Subcutaneous abdominal adipose tissue (tissue), 5 donors: ENCODE data around the gene SVOP.

Experiments used
- H3K27ac ChIP-seq: one replicate; pipeline ENCODE4 v1.7.0; 2013; ENCODE audit warnings: low read depth, mild to moderate bottlenecking, inconsistent platforms, low read length, moderate library complexity
- H3K27me3 ChIP-seq, 5 donors: one replicate each; pipeline ENCODE4 v1.7.0; 2013; ENCODE audit warnings: low read length in 5 of 5, inconsistent platforms in 1 of 5; ENCODE audit not compliant: control insufficient read depth in 5 of 5, insufficient read depth in 4 of 5
- H3K36me3 ChIP-seq, 5 donors: one replicate each; pipeline ENCODE4 v1.7.0; 2013; ENCODE audit warnings: low read length in 5 of 5; ENCODE audit not compliant: control insufficient read depth in 5 of 5, insufficient read depth in 5 of 5
- H3K4me1 ChIP-seq, 5 donors: one replicate each; pipeline ENCODE4 v1.7.0; 2013; ENCODE audit warnings: low read length in 5 of 5, mild to moderate bottlenecking in 3 of 5, moderate library complexity in 1 of 5; ENCODE audit not compliant: control insufficient read depth in 5 of 5, insufficient read depth in 5 of 5
- H3K4me3 ChIP-seq, 5 donors: one replicate each; pipeline ENCODE4 v1.7.0; 2013; ENCODE audit warnings: low read length in 5 of 5, low read depth in 1 of 5
- H3K9ac ChIP-seq, 5 donors: one replicate each; pipeline ENCODE4 v1.7.0; 2013; ENCODE audit warnings: low read length in 5 of 5, mild to moderate bottlenecking in 4 of 5, moderate library complexity in 3 of 5
- H3K9me3 ChIP-seq, 5 donors: one replicate each; pipeline ENCODE4 v1.7.0; 2013; ENCODE audit warnings: low read length in 5 of 5; ENCODE audit not compliant: control insufficient read depth in 5 of 5
- donor health status: healthy.
- donor health status: healthy.
- donor health status: healthy.
- donor health status: healthy.
- donor health status: healthy.

SVOP gene

GRCh38 chr12:108981835-108982234 lies 39.0 kb downstream of the SVOP start:
- peaks cover 0 to 5% (median 0%) of the 10 kb centered on the region in 5 donors for H3K9me3 ChIP-seq

GRCh38 chr12:108980831-108981618 lies 39.8 kb downstream of the SVOP start:
- Histone ChIP-seq H3K9ac (no peak overlapping the region), H3K27me3 (peaks cover 0 to 3% (median 0%) of the 10 kb centered on the region in 5 donors), H3K36me3 (no peaks in the 10 kb centered on the region), H3K27ac (no peak overlapping the region), H3K4me3 (no peak overlapping the region), H3K4me1 (peaks cover 0 to 7% (median 0%) of the 10 kb centered on the region in 5 donors), H3K9me3 (peaks cover 0 to 5% (median 0%) of the 10 kb centered on the region in 5 donors)

More at GRCh38 chr12:108981835-108982234, 39.0 kb downstream of the SVOP start:
- no peaks in the 10 kb centered on the region for H3K36me3 ChIP-seq
- peaks cover 0 to 3% (median 0%) of the 10 kb centered on the region in 5 donors for H3K27me3 ChIP-seq
- H3K9ac ChIP-seq: no peak overlapping the region
- H3K4me1 ChIP-seq: peaks cover 0 to 7% (median 0%) of the 10 kb centered on the region in 5 donors
- H3K27ac ChIP-seq: no peak overlapping the region
- H3K4me3 ChIP-seq: no peak overlapping the region

- no peak overlapping the region for H3K9ac ChIP-seq
- H3K9me3 ChIP-seq: no peaks in the 10 kb centered on the region
- no peak overlapping the region for H3K4me3 ChIP-seq
- peaks cover 0 to 4% (median 0%) of the 10 kb centered on the region in 5 donors for H3K27me3 ChIP-seq
- H3K36me3 ChIP-seq: no peaks in the 10 kb centered on the region
- H3K27ac ChIP-seq: no peak overlapping the region
- peaks cover 0 to 11% (median 0%) of the 10 kb centered on the region in 5 donors for H3K4me1 ChIP-seq
These were observed 43.5 kb downstream of the SVOP start for GRCh38 chr12:108977360-108977759.

GRCh38 chr12:108975024-108975593 lies 45.8 kb downstream of the SVOP start:
- H3K27ac ChIP-seq: no peak overlapping the region
- H3K36me3 ChIP-seq: no peaks in the 10 kb centered on the region
- peaks cover 0 to 7% (median under 1%) of the 10 kb centered on the region in 5 donors for H3K27me3 ChIP-seq
- no peak overlapping the region for H3K4me3 ChIP-seq
- H3K9ac ChIP-seq: no peak overlapping the region
- no peaks in the 10 kb centered on the region for H3K9me3 ChIP-seq
- H3K4me1 ChIP-seq: peaks cover 0 to 5% (median 0%) of the 10 kb centered on the region in 5 donors

- Histone ChIP-seq H3K27ac (no peak overlapping the region), H3K27me3 (peaks cover 0 to 7% (median 3%) of the 10 kb centered on the region in 5 donors), H3K9me3 (no peaks in the 10 kb centered on the region), H3K36me3 (no peaks in the 10 kb centered on the region), H3K4me3 (no peak overlapping the region), H3K9ac (no peak overlapping the region), H3K4me1 (peaks cover 0 to 5% (median 0%) of the 10 kb centered on the region in 5 donors)
These were observed 47.2 kb downstream of the SVOP start for GRCh38 chr12:108973629-108974152.

GRCh38 chr12:108972358-108972757 lies 48.5 kb downstream of the SVOP start:
- H3K36me3 ChIP-seq: no peaks in the 10 kb centered on the region
- no peak overlapping the region for H3K4me3 ChIP-seq
- H3K27me3 ChIP-seq: peaks cover 0 to 7% (median 3%) of the 10 kb centered on the region in 5 donors
- no peak overlapping the region for H3K27ac ChIP-seq
- H3K9me3 ChIP-seq: no peaks in the 10 kb centered on the region
- no peak overlapping the region for H3K9ac ChIP-seq
- peaks cover 0 to 5% (median 0%) of the 10 kb centered on the region in 5 donors for H3K4me1 ChIP-seq

GRCh38 chr12:108969622-108970021 lies 51.2 kb downstream of the SVOP start:
- H3K9me3 ChIP-seq: no peaks in the 10 kb centered on the region
- no peak overlapping the region for H3K4me3 ChIP-seq
- no peak overlapping the region for H3K27ac ChIP-seq
- no peaks in the 10 kb centered on the region for H3K36me3 ChIP-seq
- H3K9ac ChIP-seq: no peak overlapping the region
- H3K27me3 ChIP-seq: peaks cover 0 to 7% (median 0%) of the 10 kb centered on the region in 5 donors
- peaks cover 0 to 11% (median 3%) of the 10 kb centered on the region in 5 donors for H3K4me1 ChIP-seq

GRCh38 chr12:108967869-108968540 lies 52.9 kb downstream of the SVOP start:
- Histone ChIP-seq H3K9me3 (no peaks in the 10 kb centered on the region), H3K27ac (no peak overlapping the region), H3K27me3 (peaks cover 0 to 7% (median 0%) of the 10 kb centered on the region in 5 donors), H3K4me1 (peaks cover 0 to 11% (median 3%) of the 10 kb centered on the region in 5 donors), H3K36me3 (no peaks in the 10 kb centered on the region), H3K4me3 (no peak overlapping the region), H3K9ac (no peak overlapping the region)

- Histone ChIP-seq H3K4me3 (no peak overlapping the region), H3K9ac (no peak overlapping the region), H3K4me1 (peaks cover 0 to 11% (median 3%) of the 10 kb centered on the region in 5 donors), H3K9me3 (no peaks in the 10 kb centered on the region), H3K27ac (no peak overlapping the region), H3K36me3 (no peaks in the 10 kb centered on the region), H3K27me3 (peaks cover 0 to 3% (median 0%) of the 10 kb centered on the region in 5 donors)
These were observed 54.3 kb downstream of the SVOP start for GRCh38 chr12:108966378-108967151.
